Measurements from ENCODE around the gene SAP30L. TPM values are rescaled to one million over a fixed set of nuclear protein-coding genes. Genes with fewer than 3 reads are reported as not detected.

The SAP30L gene
- total RNA-seq, 3 donors from 2014 or later (not counting 1 experiment from before 2014, with no cell fraction given) = 37.0 to 48.4 (median 47.6) TPM

DNA sequence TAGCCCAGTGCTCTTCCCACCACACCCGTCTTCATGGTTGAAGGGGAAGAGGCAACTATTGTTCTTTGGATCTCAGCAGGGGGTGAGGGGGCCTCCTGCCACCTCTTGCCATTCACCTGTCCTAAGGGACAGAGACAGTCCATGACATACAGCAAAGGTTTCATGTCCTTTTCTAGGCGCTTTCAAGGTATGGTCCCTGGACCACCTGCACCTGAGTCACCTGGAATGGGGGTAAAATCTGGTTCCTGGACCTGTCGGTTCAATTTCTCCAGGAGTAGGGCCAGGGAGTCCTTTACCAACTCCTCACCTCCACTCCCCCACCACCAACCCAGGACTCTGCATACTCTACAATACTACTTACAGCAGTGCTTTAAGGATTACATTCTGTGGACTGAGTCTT is 33.5 kb upstream of the SAP30L start:
- Histone ChIP-seq H3K36me3 (ENCODE audit: control insufficient read depth, insufficient read depth, low read length) (peaks cover 39% of the 10 kb centered on the region), H3K27ac (ENCODE audit: low read length) (no peak overlapping the region), H3K9me3 (ENCODE audit: control insufficient read depth, insufficient read depth, low read length) (no peaks in the 10 kb centered on the region), H3K27me3 (ENCODE audit: control insufficient read depth, insufficient read depth, low read length) (no peaks in the 10 kb centered on the region), H3K4me1 (ENCODE audit: control insufficient read depth, insufficient read depth, low read length) (no peaks in the 10 kb centered on the region), H3K4me3 (ENCODE audit: low read length) (no peak overlapping the region)
- no peak overlapping the region for H3K27ac Mint-ChIP-seq
- peaks cover 6 to 8% of the 10 kb centered on the region in 2 donors for H3K4me1 Mint-ChIP-seq
- WGBS (ENCODE audit: insufficient coverage) = 98% methylated on average over 3 of the region's 3 CpGs
- no peaks in the 10 kb centered on the region for H3K36me3 Mint-ChIP-seq
- H3K27me3 Mint-ChIP-seq (ENCODE audit: low read depth in 2 of 2) = no peaks in the 10 kb centered on the region
- DNase-seq = no peak
- ATAC-seq = no peak
- TF ChIP-seq, protein P1, sequence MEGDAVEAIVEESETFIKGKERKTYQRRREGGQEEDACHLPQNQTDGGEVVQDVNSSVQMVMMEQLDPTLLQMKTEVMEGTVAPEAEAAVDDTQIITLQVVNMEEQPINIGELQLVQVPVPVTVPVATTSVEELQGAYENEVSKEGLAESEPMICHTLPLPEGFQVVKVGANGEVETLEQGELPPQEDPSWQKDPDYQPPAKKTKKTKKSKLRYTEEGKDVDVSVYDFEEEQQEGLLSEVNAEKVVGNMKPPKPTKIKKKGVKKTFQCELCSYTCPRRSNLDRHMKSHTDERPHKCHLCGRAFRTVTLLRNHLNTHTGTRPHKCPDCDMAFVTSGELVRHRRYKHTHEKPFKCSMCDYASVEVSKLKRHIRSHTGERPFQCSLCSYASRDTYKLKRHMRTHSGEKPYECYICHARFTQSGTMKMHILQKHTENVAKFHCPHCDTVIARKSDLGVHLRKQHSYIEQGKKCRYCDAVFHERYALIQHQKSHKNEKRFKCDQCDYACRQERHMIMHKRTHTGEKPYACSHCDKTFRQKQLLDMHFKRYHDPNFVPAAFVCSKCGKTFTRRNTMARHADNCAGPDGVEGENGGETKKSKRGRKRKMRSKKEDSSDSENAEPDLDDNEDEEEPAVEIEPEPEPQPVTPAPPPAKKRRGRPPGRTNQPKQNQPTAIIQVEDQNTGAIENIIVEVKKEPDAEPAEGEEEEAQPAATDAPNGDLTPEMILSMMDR (IDR thresholded peaks at IDR 0.05) = no peak
- no peak overlapping the region for H3K4me3 Mint-ChIP-seq
- H3K9me3 Mint-ChIP-seq = no peaks in the 10 kb centered on the region
- intact Hi-C loops (cut with micrococcal nuclease) = no loop called here

DNA sequence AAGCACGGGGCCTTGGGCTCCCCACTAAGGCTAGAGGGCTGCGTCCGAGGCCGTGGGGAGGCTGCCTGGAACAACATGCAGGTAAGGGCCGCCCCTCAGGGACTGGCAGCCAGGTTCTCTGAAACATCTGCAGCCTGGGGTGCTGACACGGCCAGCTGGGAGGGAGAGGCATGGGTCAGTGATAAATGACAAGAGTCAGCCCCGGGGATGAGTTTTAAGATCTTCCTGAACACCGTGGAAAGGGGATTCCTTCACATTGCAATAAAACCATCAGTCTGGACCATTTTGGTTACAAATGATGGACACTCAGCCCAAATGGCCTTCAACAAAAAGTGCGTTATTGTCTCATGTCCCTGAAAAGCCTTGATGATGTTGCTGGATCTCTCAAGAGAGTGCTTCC is 32.9 kb upstream of the SAP30L start:
- TF ChIP-seq, protein P1 (IDR thresholded peaks at IDR 0.05) = no peak
- Histone ChIP-seq H3K4me3 (ENCODE audit: low read length) (no peak overlapping the region), H3K36me3 (ENCODE audit: control insufficient read depth, insufficient read depth, low read length) (peaks cover 45% of the 10 kb centered on the region), H3K27me3 (ENCODE audit: control insufficient read depth, insufficient read depth, low read length) (no peaks in the 10 kb centered on the region), H3K4me1 (ENCODE audit: control insufficient read depth, insufficient read depth, low read length) (no peaks in the 10 kb centered on the region), H3K9me3 (ENCODE audit: control insufficient read depth, insufficient read depth, low read length) (no peaks in the 10 kb centered on the region), H3K27ac (ENCODE audit: low read length) (no peak overlapping the region)
- Mint-ChIP-seq H3K27me3 (ENCODE audit: low read depth in 2 of 2) (no peaks in the 10 kb centered on the region), H3K27ac (peak overlapping the region in 1 of 2 donors; percentile 57), H3K4me3 (no peak overlapping the region), H3K36me3 (no peaks in the 10 kb centered on the region), H3K4me1 (peaks cover 6 to 8% of the 10 kb centered on the region in 2 donors), H3K9me3 (no peaks in the 10 kb centered on the region)
- intact Hi-C loops (cut with micrococcal nuclease) = no loop called here
- 97% methylated on average over 9 of the region's 9 CpGs for WGBS (ENCODE audit: insufficient coverage)
- ATAC-seq (no peak), DNase-seq (no peak)

- Histone ChIP-seq H3K27ac (ENCODE audit: low read length) (no peak overlapping the region), H3K4me1 (ENCODE audit: control insufficient read depth, insufficient read depth, low read length) (no peaks in the 10 kb centered on the region), H3K36me3 (ENCODE audit: control insufficient read depth, insufficient read depth, low read length) (peaks cover 52% of the 10 kb centered on the region), H3K4me3 (ENCODE audit: low read length) (no peak overlapping the region), H3K27me3 (ENCODE audit: control insufficient read depth, insufficient read depth, low read length) (no peaks in the 10 kb centered on the region), H3K9me3 (ENCODE audit: control insufficient read depth, insufficient read depth, low read length) (no peaks in the 10 kb centered on the region)
- WGBS (ENCODE audit: insufficient coverage) = 89% methylated on average over 5 of the region's 6 CpGs
- Mint-ChIP-seq H3K9me3 (no peaks in the 10 kb centered on the region), H3K4me1 (peaks cover 6 to 15% of the 10 kb centered on the region in 2 donors), H3K27ac (no peak overlapping the region), H3K27me3 (ENCODE audit: low read depth in 2 of 2) (no peaks in the 10 kb centered on the region), H3K36me3 (no peaks in the 10 kb centered on the region), H3K4me3 (no peak overlapping the region)
- intact Hi-C loops (cut with micrococcal nuclease) = no loop called here
- DNase-seq (no peak), ATAC-seq (no peak)
- TF ChIP-seq, protein P1 (IDR thresholded peaks at IDR 0.05) = no peak
Observed at GRCh38 chr5:154415114-154415513, 30.7 kb upstream of the SAP30L start.

DNA sequence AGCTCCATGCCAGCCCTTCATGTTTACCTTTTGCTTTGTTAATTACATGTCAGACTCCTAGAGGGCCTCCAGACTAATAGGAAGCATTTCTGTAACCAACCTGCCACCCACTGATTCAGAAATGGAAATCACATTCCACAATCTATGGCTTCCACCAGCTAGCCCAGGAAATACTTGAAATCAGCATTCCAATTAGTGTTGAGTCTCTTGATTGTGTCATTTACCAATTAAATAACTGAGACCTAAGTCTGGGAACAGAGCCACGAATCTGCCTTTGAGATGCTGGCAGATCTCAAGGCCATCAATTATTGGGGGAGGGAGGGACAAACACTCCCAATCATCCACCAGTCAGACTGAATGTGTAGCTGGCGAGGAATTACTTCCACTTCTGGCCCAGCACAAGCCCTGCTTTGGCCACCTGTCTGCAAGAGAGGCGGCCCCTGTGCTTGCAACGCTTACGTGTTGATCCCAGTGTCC is 27.4 kb upstream of the SAP30L start:
- Histone ChIP-seq H3K27ac (ENCODE audit: low read length) (no peak overlapping the region), H3K4me3 (ENCODE audit: low read length) (no peak overlapping the region), H3K4me1 (ENCODE audit: control insufficient read depth, insufficient read depth, low read length) (no peaks in the 10 kb centered on the region), H3K27me3 (ENCODE audit: control insufficient read depth, insufficient read depth, low read length) (no peaks in the 10 kb centered on the region), H3K36me3 (ENCODE audit: control insufficient read depth, insufficient read depth, low read length) (peaks cover 36% of the 10 kb centered on the region), H3K9me3 (ENCODE audit: control insufficient read depth, insufficient read depth, low read length) (no peaks in the 10 kb centered on the region)
- ATAC-seq = no peak
- Mint-ChIP-seq H3K27me3 (ENCODE audit: low read depth in 2 of 2) (no peaks in the 10 kb centered on the region), H3K27ac (peak overlapping the region in 1 of 2 donors; percentile 34), H3K9me3 (peaks cover 0 to 3% of the 10 kb centered on the region in 2 donors), H3K4me3 (no peak overlapping the region), H3K36me3 (no peaks in the 10 kb centered on the region), H3K4me1 (peaks cover 15 to 25% of the 10 kb centered on the region in 2 donors)
- 97% methylated on average over 4 of the region's 5 CpGs for WGBS (ENCODE audit: insufficient coverage)
- intact Hi-C loops (cut with micrococcal nuclease) = no loop called here
- DNase-seq = no peak
- TF ChIP-seq, protein P1 (IDR thresholded peaks at IDR 0.05) = no peak

Measured in natural killer cell (primary cell).